ENCODE data around the gene CYP26A1.

The CYP26A1 gene

GRCh38 chr10:93086289-93086688 lies 12.6 kb downstream of the CYP26A1 start:
- no peak overlapping the region for H3K4me3 ChIP-seq (ENCODE audit: control insufficient read depth, low read depth, low read length)

GRCh38 chr10:93087846-93088245 lies 14.2 kb downstream of the CYP26A1 start:
- no peak for TF ChIP-seq CTCF (IDR thresholded peaks at IDR 0.05; ENCODE audit: control insufficient read depth, insufficient read depth, low read depth, low read length, missing control alignments)
- H3K4me3 ChIP-seq (ENCODE audit: control insufficient read depth, low read depth, low read length) = no peak overlapping the region
- DNase-seq (ENCODE audit: low read depth) = no peak

More at GRCh38 chr10:93086289-93086688, 12.6 kb downstream of the CYP26A1 start:
- no peak for TF ChIP-seq CTCF (IDR thresholded peaks at IDR 0.05; ENCODE audit: control insufficient read depth, insufficient read depth, low read depth, low read length, missing control alignments)
- no peak for DNase-seq (ENCODE audit: low read depth)

GRCh38 chr10:93088466-93088865 lies 14.8 kb downstream of the CYP26A1 start:
- TF ChIP-seq CTCF (IDR thresholded peaks at IDR 0.05; ENCODE audit: control insufficient read depth, insufficient read depth, low read depth, low read length, missing control alignments) = no peak
- DNase-seq (ENCODE audit: low read depth) = no peak
- H3K4me3 ChIP-seq (ENCODE audit: control insufficient read depth, low read depth, low read length) = no peak overlapping the region

GRCh38 chr10:93090619-93091018 lies 16.9 kb downstream of the CYP26A1 start:
- no peak overlapping the region for H3K4me3 ChIP-seq (ENCODE audit: control insufficient read depth, low read depth, low read length)
- no peak for DNase-seq (ENCODE audit: low read depth)
- TF ChIP-seq CTCF (IDR thresholded peaks at IDR 0.05; ENCODE audit: control insufficient read depth, insufficient read depth, low read depth, low read length, missing control alignments) = no peak

GRCh38 chr10:93091960-93092359 lies 18.3 kb downstream of the CYP26A1 start:
- no peak for DNase-seq (ENCODE audit: low read depth)
- no peak overlapping the region for H3K4me3 ChIP-seq (ENCODE audit: control insufficient read depth, low read depth, low read length)
- TF ChIP-seq CTCF (IDR thresholded peaks at IDR 0.05; ENCODE audit: control insufficient read depth, insufficient read depth, low read depth, low read length, missing control alignments) = no peak

- no peak for TF ChIP-seq CTCF (IDR thresholded peaks at IDR 0.05; ENCODE audit: control insufficient read depth, insufficient read depth, low read depth, low read length, missing control alignments)
- no peak overlapping the region for H3K4me3 ChIP-seq (ENCODE audit: control insufficient read depth, low read depth, low read length)
- DNase-seq (ENCODE audit: low read depth) = no peak
Observed at GRCh38 chr10:93095225-93095624, 21.5 kb downstream of the CYP26A1 start.

GRCh38 chr10:93096901-93097300 lies 23.2 kb downstream of the CYP26A1 start:
- no peak overlapping the region for H3K4me3 ChIP-seq (ENCODE audit: control insufficient read depth, low read depth, low read length)
- no peak for DNase-seq (ENCODE audit: low read depth)
- TF ChIP-seq CTCF (IDR thresholded peaks at IDR 0.05; ENCODE audit: control insufficient read depth, insufficient read depth, low read depth, low read length, missing control alignments) = no peak
